D721Med (cell line): ENCODE data around the gene RDH13.
A peak's percentile ranks its signal among the peaks of the same experiment; 100 is the strongest.

Experiments used
- DNase-seq: peaks from one replicate; pipeline ENCODE4 v3.0.0; 2011; ENCODE audit warnings: low spot score; ENCODE audit not compliant: insufficient read length
- FAIRE-seq: peaks from 2 replicates; lab custom pipeline; 2011; peaks lifted over from hg19 to GRCh38; lab: Jason Lieb, UNC
- CTCF ChIP-seq: IDR thresholded peaks from 2 replicates; pipeline ENCODE4 v1.5.1; 2012; ENCODE audit warnings: mild to moderate bottlenecking, control low read depth; ENCODE audit not compliant: insufficient read depth; ENCODE audit errors: missing control alignments

RDH13 gene

GRCh38 chr19:55095260-55096060 is 32.5 kb upstream of the RDH13 start:
- TF ChIP-seq CTCF: no peak
- DNase-seq: no peak
- FAIRE-seq: no peak

GRCh38 chr19:55094456-55095259 is 31.7 kb upstream of the RDH13 start:
- DNase-seq: no peak
- no peak for FAIRE-seq
- TF ChIP-seq CTCF: no peak

- no peak for DNase-seq
- TF ChIP-seq CTCF: no peak
- FAIRE-seq: no peak
Observed at GRCh38 chr19:55092423-55093318, 29.7 kb upstream of the RDH13 start.

DNA sequence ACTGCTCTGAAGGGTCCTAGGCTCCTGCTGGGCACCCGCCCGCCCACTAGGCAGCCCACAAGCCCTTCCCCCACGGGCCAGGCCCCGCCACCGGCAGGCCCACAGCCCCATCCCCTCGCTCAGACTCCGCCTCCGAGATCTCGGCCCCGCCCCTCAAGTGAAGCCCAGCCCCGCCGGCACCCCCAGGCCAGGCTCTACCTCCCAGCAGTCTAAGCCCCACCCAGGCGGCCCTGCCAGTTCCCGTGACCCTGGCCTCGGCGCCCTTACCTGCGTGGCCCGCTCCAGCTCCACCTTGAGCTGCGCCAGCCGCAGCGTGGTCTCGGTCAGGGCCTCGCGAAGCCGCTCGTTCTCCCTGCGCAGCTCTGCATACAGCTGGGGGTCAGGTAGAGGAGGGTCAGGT is 29.0 kb upstream of the RDH13 start:
- DNase-seq: no peak
- no peak for FAIRE-seq
- no peak for TF ChIP-seq CTCF

GRCh38 chr19:55091126-55091910 is 28.4 kb upstream of the RDH13 start:
- DNase-seq (peak; percentile 12), FAIRE-seq (no peak)
- no peak for TF ChIP-seq CTCF

GRCh38 chr19:55090564-55090963 is 27.6 kb upstream of the RDH13 start:
- no peak for TF ChIP-seq CTCF
- DNase-seq (no peak), FAIRE-seq (no peak)
